SK-N-SH treated with all-trans-retinoic acid at 6 μM for 48 hours (cell line): ENCODE measurements around the gene CGNL1.
A peak's percentile ranks its signal among the peaks of the same experiment; 100 is the strongest.

Experiments used
- ATAC-seq: fragments of 200-7000 bp; cut with Tn5 transposase; 3 replicates; pipeline ENCODE4 v1.9.1; 2020; ENCODE audit warnings: mild to moderate bottlenecking, moderate library complexity
- ARNTL ChIP-seq: fragments of 450-650 bp; formaldehyde crosslinking; IDR thresholded peaks from 2 replicates; pipeline ENCODE4 v1.5.0; 2020; ENCODE audit warnings: low read depth, mild to moderate bottlenecking, moderate library complexity, borderline replicate concordance
- BACH2 ChIP-seq: fragments of 250-450 bp; sonication (Bioruptor Pico); IDR thresholded peaks from 2 replicates; pipeline ENCODE4 v1.9.0; 2021; ENCODE audit warnings: mild to moderate bottlenecking, borderline replicate concordance
- CSDC2 ChIP-seq: fragments of 250-450 bp; sonication (Bioruptor Pico); IDR thresholded peaks from 2 replicates; pipeline ENCODE4 v1.5.0; 2020; ENCODE audit warnings: mild to moderate bottlenecking, moderate library complexity
- CSRNP3 ChIP-seq: fragments of 250-450 bp; sonication (Bioruptor Pico); IDR thresholded peaks from 2 replicates; pipeline ENCODE4 v1.5.1; 2021; ENCODE audit warnings: mild to moderate bottlenecking, moderate library complexity
- ESRRG ChIP-seq: fragments of 250-450 bp; sonication (Bioruptor Pico); IDR thresholded peaks from 2 replicates; pipeline ENCODE4 v1.6.1; 2021; ENCODE audit warnings: mild to moderate bottlenecking
- GLIS3 ChIP-seq: fragments of 250-450 bp; sonication (Bioruptor Pico); IDR thresholded peaks from 2 replicates; pipeline ENCODE4 v1.5.0; 2020; ENCODE audit warnings: mild to moderate bottlenecking, moderate library complexity
- ISL1 ChIP-seq: fragments of 250-450 bp; sonication (Bioruptor Pico); IDR thresholded peaks from 2 replicates; pipeline ENCODE4 v2.1.2; 2022; ENCODE audit warnings: mild to moderate bottlenecking, moderate library complexity
- POU6F1 ChIP-seq: fragments of 250-450 bp; sonication (Bioruptor Pico); IDR thresholded peaks from 2 replicates; pipeline ENCODE4 v1.8.0; 2021; ENCODE audit warnings: low read depth, mild to moderate bottlenecking, moderate library complexity, borderline replicate concordance
- PPARA ChIP-seq: fragments of 250-450 bp; sonication (Bioruptor Pico); IDR thresholded peaks from 2 replicates; pipeline ENCODE4 v1.5.0; 2020; ENCODE audit warnings: mild to moderate bottlenecking, borderline replicate concordance
- SNAI2 ChIP-seq: fragments of 250-450 bp; sonication (Bioruptor Pico); IDR thresholded peaks from 2 replicates; pipeline ENCODE4 v1.5.0; 2020; ENCODE audit warnings: mild to moderate bottlenecking, moderate library complexity
- TCF4 ChIP-seq: fragments of 250-450 bp; sonication (Bioruptor Pico); IDR thresholded peaks from 2 replicates; pipeline ENCODE4 v1.8.0; 2021; ENCODE audit warnings: mild to moderate bottlenecking, moderate library complexity, borderline replicate concordance
- TSHZ2 ChIP-seq: fragments of 250-450 bp; sonication (Bioruptor Pico); IDR thresholded peaks from 2 replicates; pipeline ENCODE4 v1.5.0; 2020; ENCODE audit warnings: mild to moderate bottlenecking, moderate library complexity
- ZC3H10 ChIP-seq: fragments of 250-450 bp; sonication (Bioruptor Pico); IDR thresholded peaks from 2 replicates; pipeline ENCODE4 v1.5.1; 2021; ENCODE audit warnings: mild to moderate bottlenecking, moderate library complexity
- ZFP3 ChIP-seq: fragments of 250-450 bp; sonication (Bioruptor Pico); IDR thresholded peaks from 2 replicates; pipeline ENCODE4 v1.5.0; 2020; ENCODE audit warnings: mild to moderate bottlenecking, moderate library complexity
- ZFP30 ChIP-seq: fragments of 450-650 bp; formaldehyde crosslinking; IDR thresholded peaks from 2 replicates; pipeline ENCODE4 v1.5.0; 2022; ENCODE audit warnings: mild to moderate bottlenecking, moderate library complexity
- ZNF565 ChIP-seq: fragments of 450-650 bp; formaldehyde crosslinking; conservative IDR thresholded peaks from 2 replicates; pipeline ENCODE4 v1.5.0; 2020; ENCODE audit warnings: low read depth, mild to moderate bottlenecking, moderate library complexity
- ZNF70 ChIP-seq: fragments of 450-650 bp; formaldehyde crosslinking; IDR thresholded peaks from 2 replicates; pipeline ENCODE4 v1.5.0; 2020; ENCODE audit warnings: mild to moderate bottlenecking, moderate library complexity
- ZNF8 ChIP-seq: fragments of 450-650 bp; formaldehyde crosslinking; IDR thresholded peaks from 2 replicates; pipeline ENCODE4 v1.5.0; 2020; ENCODE audit warnings: mild to moderate bottlenecking, moderate library complexity
- TF ChIP-seq, protein P1 (sequence below): fragments of 250-450 bp; sonication (Bioruptor Pico); IDR thresholded peaks from 2 replicates; pipeline ENCODE4 v1.5.1; 2020; ENCODE audit warnings: low read depth, mild to moderate bottlenecking, moderate library complexity

Gene CGNL1

GRCh38 chr15:57472861-57473260 is 96.6 kb downstream of the CGNL1 start:
- no peak for TF ChIP-seq ZNF70 (CRISPR knock-in tag)
- TF ChIP-seq CSDC2 (CRISPR knock-in tag), result no peak
- no peak for TF ChIP-seq POU6F1 (CRISPR knock-in tag)
- TF ChIP-seq ARNTL (CRISPR knock-in tag), result no peak
- TF ChIP-seq TCF4 (CRISPR knock-in tag), result no peak
- TF ChIP-seq CSRNP3, result no peak
- no peak for TF ChIP-seq SNAI2 (CRISPR knock-in tag)
- no peak for TF ChIP-seq ISL1
- no peak for TF ChIP-seq ESRRG
- TF ChIP-seq ZNF8, result no peak
- no peak for TF ChIP-seq BACH2 (CRISPR knock-in tag)
- no peak for TF ChIP-seq ZNF565
- ATAC-seq, result no peak

GRCh38 chr15:57476533-57476975 is 100.2 kb downstream of the CGNL1 start:
- TF ChIP-seq GLIS3 (CRISPR knock-in tag) (no peak), TCF4 (CRISPR knock-in tag) (no peak), POU6F1 (CRISPR knock-in tag) (no peak), SNAI2 (CRISPR knock-in tag) (no peak), ZFP3 (CRISPR knock-in tag) (no peak), ZNF565 (no peak), PPARA (CRISPR knock-in tag) (no peak), CSDC2 (CRISPR knock-in tag) (no peak), ARNTL (CRISPR knock-in tag) (no peak), ZNF70 (CRISPR knock-in tag) (no peak), ZFP30 (no peak), TSHZ2 (CRISPR knock-in tag) (no peak), ZC3H10 (CRISPR knock-in tag) (no peak), BACH2 (CRISPR knock-in tag) (no peak), ISL1 (no peak)
- TF ChIP-seq, protein P1, sequence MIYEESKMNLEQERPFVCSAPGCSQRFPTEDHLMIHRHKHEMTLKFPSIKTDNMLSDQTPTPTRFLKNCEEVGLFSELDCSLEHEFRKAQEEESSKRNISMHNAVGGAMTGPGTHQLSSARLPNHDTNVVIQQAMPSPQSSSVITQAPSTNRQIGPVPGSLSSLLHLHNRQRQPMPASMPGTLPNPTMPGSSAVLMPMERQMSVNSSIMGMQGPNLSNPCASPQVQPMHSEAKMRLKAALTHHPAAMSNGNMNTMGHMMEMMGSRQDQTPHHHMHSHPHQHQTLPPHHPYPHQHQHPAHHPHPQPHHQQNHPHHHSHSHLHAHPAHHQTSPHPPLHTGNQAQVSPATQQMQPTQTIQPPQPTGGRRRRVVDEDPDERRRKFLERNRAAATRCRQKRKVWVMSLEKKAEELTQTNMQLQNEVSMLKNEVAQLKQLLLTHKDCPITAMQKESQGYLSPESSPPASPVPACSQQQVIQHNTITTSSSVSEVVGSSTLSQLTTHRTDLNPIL (CRISPR knock-in tag), result no peak
- ATAC-seq, result peak; percentile 43

GRCh38 chr15:57477736-57478522 is 101.6 kb downstream of the CGNL1 start:
- no peak for ATAC-seq
- no peak for TF ChIP-seq CSRNP3
- TF ChIP-seq TSHZ2 (CRISPR knock-in tag), result no peak
- no peak for TF ChIP-seq GLIS3 (CRISPR knock-in tag)
- no peak for TF ChIP-seq POU6F1 (CRISPR knock-in tag)
- TF ChIP-seq ZNF565, result no peak
